Endothelial cell of umbilical vein (primary cell): ENCODE results near the gene CBLB. TPM values are rescaled to one million over a fixed set of nuclear protein-coding genes. Genes with fewer than 3 reads are reported as not detected.

Source experiments
- BruUV-seq: library from RNA; stranded (reverse); fragments of 400-500 nt; replicated peaks from 2 replicates; lab custom pipeline; 2021; lab: Mats Ljungman, UMichigan
- CTCF ChIA-PET: fragments of 300-600, 350-600 bp; sonication (Branson Sonifier 250); formaldehyde crosslinking; loops from one replicate; lab custom pipeline; 2021; ENCODE audit warnings: antibody characterized with exemption, inconsistent platforms; lab: Charles Lee
- POLR2A ChIA-PET: fragments of 300-600, 350-600 bp; sonication (Branson Sonifier 250); formaldehyde crosslinking; loops from one replicate; lab custom pipeline; 2021; ENCODE audit warnings: antibody characterized with exemption, inconsistent platforms; lab: Charles Lee
- DNase-seq: peaks from one replicate; pipeline ENCODE4 v3.0.0-alpha.2; 2011; ENCODE audit warnings: low read depth, low spot score
- FAIRE-seq: peaks from 2 replicates; lab custom pipeline; 2011; peaks lifted over from hg19 to GRCh38; lab: Jason Lieb, UNC
- H2AFZ ChIP-seq: 2 replicates; pipeline ENCODE4 v1.6.0; 2012; ENCODE audit warnings: low read depth, low read length, control low read depth, inconsistent platforms
- H3K27ac ChIP-seq: 2 replicates; pipeline ENCODE4 v1.5.1; 2011; ENCODE audit warnings: low read depth, mild to moderate bottlenecking, control low read depth, low read length, moderate library complexity; ENCODE audit not compliant: insufficient read depth
- H3K27me3 ChIP-seq, 2 experiments: 2 replicates each; pipeline versions ENCODE4 v1.6.0 to v1.6.1; 2011; ENCODE audit warnings: low read length in 2 of 2, mixed read lengths in 1 of 2; ENCODE audit not compliant: control insufficient read depth in 2 of 2, insufficient read depth in 2 of 2
- H3K36me3 ChIP-seq, 2 experiments: 2 replicates in 1 of 2; 3 replicates in 1 of 2; pipeline ENCODE4 v1.5.1; 2011; ENCODE audit warnings: low read length in 2 of 2, mild to moderate bottlenecking in 1 of 2, moderate library complexity in 1 of 2; ENCODE audit not compliant: control insufficient read depth in 2 of 2, insufficient read depth in 2 of 2; ENCODE audit errors: extremely low read depth in 1 of 2
- H3K4me1 ChIP-seq: 3 replicates; pipeline ENCODE4 v1.5.1; 2011; ENCODE audit warnings: mild to moderate bottlenecking, low read length; ENCODE audit not compliant: control insufficient read depth, insufficient read depth; ENCODE audit errors: extremely low read depth
- H3K4me2 ChIP-seq: 2 replicates; pipeline ENCODE4 v1.6.1; 2011; ENCODE audit warnings: low read length, control low read depth, mixed read lengths; ENCODE audit not compliant: insufficient read depth
- H3K4me3 ChIP-seq, 3 experiments: fragments of 200-600 bp in 1 of 3; sonication (generic), shearing (Covaris generic) in 1 of 3; replicated peaks in 1 of 3; 2 replicates each; pipeline ENCODE4 v1.5.1; 2011 to 2016; ENCODE audit warnings: control low read depth in 3 of 3, low read length in 3 of 3, mild to moderate bottlenecking in 2 of 3, inconsistent platforms in 1 of 3, low read depth in 1 of 3, moderate library complexity in 1 of 3; ENCODE audit not compliant: insufficient read depth in 1 of 3
- H3K79me2 ChIP-seq: 2 replicates; pipeline ENCODE4 v1.6.0; 2012; ENCODE audit warnings: low read length, inconsistent platforms; ENCODE audit not compliant: control insufficient read depth, insufficient read depth
- H3K9ac ChIP-seq: replicated peaks from 2 replicates; pipeline ENCODE3; 2011; ENCODE audit warnings: low read length, control low read depth; ENCODE audit not compliant: insufficient read depth; ENCODE audit errors: extremely low read depth
- H3K9me1 ChIP-seq: replicated peaks from 3 replicates; pipeline ENCODE4 v1.6.0; 2011; ENCODE audit warnings: mild to moderate bottlenecking, low read length; ENCODE audit not compliant: control insufficient read depth, insufficient read depth; ENCODE audit errors: extremely low read depth
- H3K9me3 ChIP-seq: replicated peaks from 2 replicates; pipeline ENCODE4 v1.5.1; 2012; ENCODE audit warnings: low read length, inconsistent platforms; ENCODE audit not compliant: control insufficient read depth, insufficient read depth
- H4K20me1 ChIP-seq: replicated peaks from 2 replicates; pipeline ENCODE3; 2011; ENCODE audit warnings: mild to moderate bottlenecking, low read length; ENCODE audit not compliant: control insufficient read depth, insufficient read depth; ENCODE audit errors: extremely low read depth
- EZH2 ChIP-seq: IDR thresholded peaks from 2 replicates; pipeline ENCODE4 v1.6.1; 2012; ENCODE audit warnings: borderline replicate concordance, low read depth, mild to moderate bottlenecking, moderate library complexity, low read length, inconsistent platforms; ENCODE audit not compliant: severe bottlenecking
- FOS ChIP-seq: IDR thresholded peaks from 2 replicates; pipeline ENCODE4 v1.6.1; 2011; ENCODE audit warnings: mild to moderate bottlenecking, low read length, moderate library complexity, borderline replicate concordance; ENCODE audit not compliant: insufficient read depth
- GATA2 ChIP-seq: IDR thresholded peaks from 2 replicates; pipeline ENCODE4 v1.7.0; 2011; ENCODE audit warnings: low read depth, mild to moderate bottlenecking, moderate library complexity, mixed read lengths, low read length; ENCODE audit not compliant: insufficient read length, insufficient read depth
- JUN ChIP-seq: IDR thresholded peaks from 2 replicates; pipeline ENCODE4 v1.6.1; 2011; ENCODE audit warnings: borderline replicate concordance, low read depth; ENCODE audit not compliant: insufficient read length, insufficient read depth
- MYC ChIP-seq: IDR thresholded peaks from one replicate; pipeline ENCODE4 v1.6.1; 2011; ENCODE audit warnings: mild to moderate bottlenecking, low read depth, low read length
- POLR2A ChIP-seq: IDR thresholded peaks from 2 replicates; pipeline ENCODE4 v1.6.1; 2012; ENCODE audit warnings: low read depth, mild to moderate bottlenecking, control low read depth, low read length
- POLR2AphosphoS5 ChIP-seq: IDR thresholded peaks from 2 replicates; pipeline ENCODE4 v1.6.1; 2012; ENCODE audit warnings: low read depth, mild to moderate bottlenecking, control low read depth, low read length, moderate library complexity; ENCODE audit not compliant: insufficient read depth
- dilution Hi-C: fragments of 300-500 bp; cut with MboI; formaldehyde crosslinking; loops from one replicate; pipeline ENCODE4 v1.15.0; 2019; ENCODE audit warnings: low sequenced_read_pairs; ENCODE audit not compliant: extremely low pct_ligation_motif_present
- intact Hi-C: fragments of 100-400 bp; cut with micrococcal nuclease; formaldehyde crosslinking; loops from one replicate; pipeline ENCODE4 v1.10.0; 2022
- polyA plus RNA-seq, 4 experiments: library from polyadenylated mRNA; depleted of rRNA in 3 of 4; stranded (reverse) in 3 of 4; unstranded in 1 of 4; fragments of >200 nt; gene quantifications; 2 replicates each; pipeline versions ENCODE4 v1.2.1 to v1.2.3, GENCODE V29; 2011 to 2012; ENCODE audit warnings: missing spikeins in 1 of 4
- total RNA-seq: library from RNA; stranded (reverse); gene quantifications from 2 replicates; pipeline ENCODE4 v1.2.3, GENCODE V29; 2021
- TF ChIP-seq, protein P1 (sequence below), 2 donors: IDR thresholded peaks; 1 replicate in 1 of 2; 2 replicates in 1 of 2; pipeline ENCODE4 v1.5.1; 2011; ENCODE audit warnings: low read length in 2 of 2, mild to moderate bottlenecking in 2 of 2, moderate library complexity in 2 of 2, control low read depth in 1 of 2, inconsistent platforms in 1 of 2, low read depth in 1 of 2; ENCODE audit not compliant: insufficient read depth in 1 of 2; ENCODE audit errors: extremely low read depth in 1 of 2
- TF ChIP-seq, protein P2 (sequence below): IDR thresholded peaks from 2 replicates; pipeline ENCODE4 v1.6.1; 2011; ENCODE audit not compliant: insufficient read depth, insufficient read length

The CBLB gene
- total and polyA plus RNA-seq, 2 donors (not counting 3 experiments of a cell fraction or from before 2014, with no cell fraction given), result 17.8 to 39.6 TPM

DNA sequence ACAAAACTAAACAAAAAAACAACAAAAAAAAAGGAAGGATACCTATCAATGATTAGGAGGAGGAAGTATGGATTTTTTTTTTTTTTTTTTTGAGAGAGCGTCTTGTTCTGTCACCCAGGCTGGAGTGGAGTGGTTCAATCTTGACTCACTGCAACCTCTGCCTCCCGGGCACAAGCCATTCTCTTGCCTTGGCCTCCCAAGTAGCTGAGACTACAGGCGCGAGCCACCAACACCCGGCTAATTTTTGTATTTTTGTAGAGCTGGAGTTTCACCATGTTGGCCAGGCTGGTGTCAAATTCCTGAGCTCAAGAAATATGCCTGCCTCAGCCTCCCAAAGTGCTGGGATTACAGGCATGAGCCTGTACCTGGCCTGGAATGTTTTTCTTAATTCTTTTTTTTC is 195.8 kb downstream of the CBLB start:
- H3K27me3 ChIP-seq, result no peaks in the 10 kb centered on the region
- POLR2A ChIA-PET, result no interaction called here
- dilution Hi-C loops (no loop called here), intact Hi-C loops (no loop called here)
- no peak for DNase-seq
- no peaks in the 10 kb centered on the region for H4K20me1 ChIP-seq
- no peaks in the 10 kb centered on the region for H3K79me2 ChIP-seq
- no peak overlapping the region for H3K9ac ChIP-seq
- CTCF ChIA-PET, result interaction anchor here (0.7 to 0.9 kb wide), 2 partner anchors 116 to 1392 kb away, joined by 3 read pairs; no protein-coding TSS in a partner anchor
- no peaks in the 10 kb centered on the region for H3K9me1 ChIP-seq
- H3K4me1 ChIP-seq, result no peaks in the 10 kb centered on the region
- no TSS peak for BruUV-seq
- H3K36me3 ChIP-seq, result peaks cover 4 to 5% of the 10 kb centered on the region in 2 experiments
- H3K4me3 ChIP-seq, result no peak overlapping the region
- FAIRE-seq, result no peak
- H3K27ac ChIP-seq, result no peak overlapping the region
- H3K4me2 ChIP-seq, result no peak overlapping the region
- no peak overlapping the region for H2AFZ ChIP-seq
- TF ChIP-seq, protein P1, sequence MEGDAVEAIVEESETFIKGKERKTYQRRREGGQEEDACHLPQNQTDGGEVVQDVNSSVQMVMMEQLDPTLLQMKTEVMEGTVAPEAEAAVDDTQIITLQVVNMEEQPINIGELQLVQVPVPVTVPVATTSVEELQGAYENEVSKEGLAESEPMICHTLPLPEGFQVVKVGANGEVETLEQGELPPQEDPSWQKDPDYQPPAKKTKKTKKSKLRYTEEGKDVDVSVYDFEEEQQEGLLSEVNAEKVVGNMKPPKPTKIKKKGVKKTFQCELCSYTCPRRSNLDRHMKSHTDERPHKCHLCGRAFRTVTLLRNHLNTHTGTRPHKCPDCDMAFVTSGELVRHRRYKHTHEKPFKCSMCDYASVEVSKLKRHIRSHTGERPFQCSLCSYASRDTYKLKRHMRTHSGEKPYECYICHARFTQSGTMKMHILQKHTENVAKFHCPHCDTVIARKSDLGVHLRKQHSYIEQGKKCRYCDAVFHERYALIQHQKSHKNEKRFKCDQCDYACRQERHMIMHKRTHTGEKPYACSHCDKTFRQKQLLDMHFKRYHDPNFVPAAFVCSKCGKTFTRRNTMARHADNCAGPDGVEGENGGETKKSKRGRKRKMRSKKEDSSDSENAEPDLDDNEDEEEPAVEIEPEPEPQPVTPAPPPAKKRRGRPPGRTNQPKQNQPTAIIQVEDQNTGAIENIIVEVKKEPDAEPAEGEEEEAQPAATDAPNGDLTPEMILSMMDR (IDR thresholded peaks at IDR 0.05; ENCODE audit: extremely low read depth in 1 of 2, insufficient read depth in 1 of 2, low read depth in 1 of 2, low read length in 2 of 2), result no peak
- TF ChIP-seq JUN (no peak), MYC (no peak), POLR2AphosphoS5 (no peak), EZH2 (no peak), GATA2 (no peak), POLR2A (no peak), FOS (no peak)
- TF ChIP-seq, protein P2, sequence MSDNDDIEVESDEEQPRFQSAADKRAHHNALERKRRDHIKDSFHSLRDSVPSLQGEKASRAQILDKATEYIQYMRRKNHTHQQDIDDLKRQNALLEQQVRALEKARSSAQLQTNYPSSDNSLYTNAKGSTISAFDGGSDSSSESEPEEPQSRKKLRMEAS, result no peak
- no peaks in the 10 kb centered on the region for H3K9me3 ChIP-seq
